GM12878 (cell line): Measurements from ENCODE around the gene ERN1. TPM values are rescaled to one million over a fixed set of nuclear protein-coding genes. Genes with fewer than 3 reads are reported as not detected.

Experiments
- ATAC-seq: fragments of 200-7000 bp; cut with Tn5 transposase; 3 replicates; pipeline ENCODE4 v1.9.1; 2020; ENCODE audit warnings: mild to moderate bottlenecking, moderate library complexity
- BruUV-seq: library from RNA; stranded (reverse); fragments of 400-500 nt; replicated peaks from 2 replicates; lab custom pipeline; 2021; lab: Mats Ljungman, UMichigan
- CTCF ChIA-PET: fragments of 300-600 bp; sonication (Branson Sonifier 250); formaldehyde crosslinking; extraction: SDS; loops from one replicate; lab custom pipeline; 2021; ENCODE audit warnings: inconsistent platforms; lab: Yijun Ruan, JAX
- POLR2A ChIA-PET: fragments of 350-600 bp; formaldehyde crosslinking; extraction: SDS; loops from one replicate; lab custom pipeline; 2021; ENCODE audit warnings: inconsistent platforms; lab: Charles Lee
- RAD21 ChIA-PET: fragments of 300-600 bp; sonication (Branson Sonifier 250); formaldehyde crosslinking; loops from one replicate; lab custom pipeline; 2023; ENCODE audit warnings: antibody characterized with exemption; ENCODE audit not compliant: unreplicated experiment; lab: Charles Lee
- SMC1A ChIA-PET: fragments of 300-600 bp; sonication (Branson Sonifier 250); formaldehyde crosslinking; loops from one replicate; lab custom pipeline; 2023; ENCODE audit not compliant: unreplicated experiment, uncharacterized antibody; lab: Charles Lee
- DNase-seq: peaks from one replicate; pipeline ENCODE4 v3.0.0-alpha.2; 2011; ENCODE audit warnings: low read depth, low spot score
- FAIRE-seq: peaks from 3 replicates; lab custom pipeline; 2011; peaks lifted over from hg19 to GRCh38; lab: Jason Lieb, UNC
- H2AFZ ChIP-seq: 2 replicates; pipeline ENCODE4 v1.6.0; 2011; ENCODE audit warnings: low read depth, low read length, control low read depth; ENCODE audit not compliant: control insufficient read depth
- H3K27ac ChIP-seq: 2 replicates; pipeline ENCODE4 v1.5.1; 2011; ENCODE audit warnings: control low read depth; ENCODE audit not compliant: control insufficient read depth, insufficient read depth
- H3K27me3 ChIP-seq, 2 experiments: replicated peaks in 1 of 2; 2 replicates each; pipeline versions ENCODE4 v1.6.0 to v1.6.1; 2011; ENCODE audit warnings: low read length in 1 of 2; ENCODE audit not compliant: control insufficient read depth in 2 of 2, insufficient read depth in 2 of 2
- H3K36me3 ChIP-seq, 2 experiments: 2 replicates each; pipeline ENCODE4 v1.5.1; 2011; ENCODE audit warnings: low read length in 1 of 2; ENCODE audit not compliant: control insufficient read depth in 2 of 2, insufficient read depth in 2 of 2
- H3K4me1 ChIP-seq: 2 replicates; pipeline ENCODE4 v1.6.1; 2011; ENCODE audit warnings: mild to moderate bottlenecking, low read length, moderate library complexity, mixed read lengths; ENCODE audit not compliant: control insufficient read depth, insufficient read depth
- H3K4me2 ChIP-seq: 2 replicates; pipeline ENCODE4 v1.6.0; 2011; ENCODE audit warnings: control low read depth; ENCODE audit not compliant: control insufficient read depth, insufficient read depth
- H3K4me3 ChIP-seq: fragments of 200-600 bp; sonication (generic); 2 replicates; pipeline ENCODE4 v1.5.1; 2016
- H3K79me2 ChIP-seq: 2 replicates; pipeline ENCODE4 v1.6.0; 2011; ENCODE audit warnings: low read length; ENCODE audit not compliant: control insufficient read depth, insufficient read depth
- H3K9ac ChIP-seq: 2 replicates; pipeline ENCODE4 v1.8.0; 2011; ENCODE audit warnings: low read length, control low read depth, mixed read lengths; ENCODE audit not compliant: control insufficient read depth, insufficient read depth
- H3K9me3 ChIP-seq: replicated peaks from 3 replicates; pipeline ENCODE4 v1.5.1; 2011; ENCODE audit warnings: mild to moderate bottlenecking, low read length; ENCODE audit not compliant: control insufficient read depth, insufficient read depth
- H4K20me1 ChIP-seq: 2 replicates; pipeline ENCODE4 v1.6.0; 2011; ENCODE audit not compliant: control insufficient read depth, insufficient read depth
- EZH2 ChIP-seq: IDR thresholded peaks from 2 replicates; pipeline ENCODE4 v1.6.1; 2012; ENCODE audit warnings: low read depth, mild to moderate bottlenecking, control low read depth, inconsistent platforms, low read length, borderline replicate concordance; ENCODE audit not compliant: control insufficient read depth
- FOXM1 ChIP-seq: IDR thresholded peaks from 2 replicates; pipeline ENCODE4 v1.6.1; 2012; ENCODE audit warnings: low read depth, mild to moderate bottlenecking, inconsistent platforms, low read length, moderate library complexity
- HCFC1 ChIP-seq: fragments of 150-350 bp; IDR thresholded peaks from 2 replicates; pipeline ENCODE4 v1.6.1; 2014; ENCODE audit warnings: low read length
- HDAC6 ChIP-seq: fragments of 200-600 bp; sonication (generic); IDR thresholded peaks from one replicate; pipeline ENCODE4 v1.8.0; 2017; ENCODE audit warnings: antibody characterized with exemption; ENCODE audit not compliant: unreplicated experiment
- IKZF1 ChIP-seq: fragments of 450-650 bp; conservative IDR thresholded peaks from 2 replicates; pipeline ENCODE4 v1.6.1; 2017; ENCODE audit warnings: antibody characterized with exemption, mild to moderate bottlenecking
- JUNB ChIP-seq: IDR thresholded peaks from 2 replicates; pipeline ENCODE4 v1.6.1; 2016; ENCODE audit warnings: antibody characterized with exemption, mild to moderate bottlenecking
- MTA3 ChIP-seq: IDR thresholded peaks from 2 replicates; pipeline ENCODE4 v1.6.1; 2012; ENCODE audit warnings: low read length, inconsistent platforms, borderline replicate concordance
- RAD21 ChIP-seq: IDR thresholded peaks from 2 replicates; pipeline ENCODE4 v1.6.1; 2011; ENCODE audit warnings: mild to moderate bottlenecking, low read depth, low read length, moderate library complexity; ENCODE audit not compliant: insufficient read depth
- RB1 ChIP-seq: fragments of 450-650 bp; formaldehyde crosslinking; IDR thresholded peaks from 2 replicates; pipeline ENCODE4 v1.6.1; 2017; ENCODE audit warnings: mild to moderate bottlenecking, borderline replicate concordance
- RBBP5 ChIP-seq: fragments of 200-600 bp; sonication (generic); conservative IDR thresholded peaks from 2 replicates; pipeline ENCODE4 v1.6.1; 2016
- SIX5 ChIP-seq: IDR thresholded peaks from 2 replicates; pipeline ENCODE4 v1.6.1; 2011; ENCODE audit warnings: mild to moderate bottlenecking, low read depth, low read length, moderate library complexity; ENCODE audit not compliant: severe bottlenecking
- SREBF2 ChIP-seq: IDR thresholded peaks from 2 replicates; pipeline ENCODE4 v1.6.1; 2012; ENCODE audit warnings: mild to moderate bottlenecking, low read length
- ZNF384 ChIP-seq: IDR thresholded peaks from 2 replicates; pipeline ENCODE4 v1.6.1; 2012; ENCODE audit warnings: low read depth, mild to moderate bottlenecking, low read length, improper control_type of control experiment, borderline replicate concordance
- WGBS: methylation state at CpG from one replicate; pipeline ENCODE4 v1.1.6; 2016; ENCODE audit warnings: low lambda C conversion rate; ENCODE audit not compliant: insufficient replicate concordance, insufficient coverage; ENCODE audit errors: missing lambda C conversion rate; 5-methylcytosine and 5-hydroxymethylcytosine counted together
- in situ Hi-C: fragments of 300-500 bp; cut with MboI; formaldehyde crosslinking; loops from 9 replicates; pipeline ENCODE4 v1.14.3; 2018; ENCODE audit warnings: mixed read lengths
- intact Hi-C: fragments of 100-400 bp; cut with micrococcal nuclease; formaldehyde crosslinking; loops from one replicate; pipeline ENCODE4 v1.14.2; 2022; ENCODE audit not compliant: unreplicated experiment
- polyA plus RNA-seq, 11 experiments: library from polyadenylated mRNA; depleted of rRNA in 4 of 11; unstranded in 6 of 11; stranded (reverse) in 5 of 11; fragments of >200 nt; fragmentation: Nextera tagmentation in 4 of 11; fragmentation: Illumina TruSeq in 1 of 11; extraction: Ambion mirVana in 4 of 11; extraction: Trizol in 1 of 11; gene quantifications; 1 replicate in 1 of 11; 2 replicates in 10 of 11; pipeline versions ENCODE4 v1.2.1 to v1.2.3, GENCODE V29; 2011 to 2016; ENCODE audit warnings: inconsistent platforms in 2 of 11, missing spikeins in 2 of 11, low read depth in 1 of 11
- total RNA-seq, 4 experiments: library from RNA; depleted of rRNA in 3 of 4; stranded (reverse); fragments of >200 nt in 3 of 4; fragmentation: Illumina TruSeq in 1 of 4; extraction: Trizol in 1 of 4; gene quantifications; 2 replicates each; pipeline versions ENCODE4 v1.2.1 to v1.2.3, GENCODE V29; 2013 to 2021
- TF ChIP-seq, protein P1 (sequence below): fragments of 150-350 bp; IDR thresholded peaks from 2 replicates; pipeline ENCODE4 v1.6.1; 2014; ENCODE audit warnings: mild to moderate bottlenecking, low read depth, low read length
- TF ChIP-seq, protein P2 (sequence below): fragments of 450-650 bp; IDR thresholded peaks from 2 replicates; pipeline ENCODE4 v1.6.1; 2018; ENCODE audit warnings: borderline replicate concordance, mild to moderate bottlenecking; ENCODE audit not compliant: partially characterized antibody

ERN1 gene
- total and polyA plus RNA-seq, 10 of the 15 experiments (the other 5 are each of a cell fraction or from before 2014, with no cell fraction given), result 2.6 to 19.2 (median 7.6) TPM

DNA sequence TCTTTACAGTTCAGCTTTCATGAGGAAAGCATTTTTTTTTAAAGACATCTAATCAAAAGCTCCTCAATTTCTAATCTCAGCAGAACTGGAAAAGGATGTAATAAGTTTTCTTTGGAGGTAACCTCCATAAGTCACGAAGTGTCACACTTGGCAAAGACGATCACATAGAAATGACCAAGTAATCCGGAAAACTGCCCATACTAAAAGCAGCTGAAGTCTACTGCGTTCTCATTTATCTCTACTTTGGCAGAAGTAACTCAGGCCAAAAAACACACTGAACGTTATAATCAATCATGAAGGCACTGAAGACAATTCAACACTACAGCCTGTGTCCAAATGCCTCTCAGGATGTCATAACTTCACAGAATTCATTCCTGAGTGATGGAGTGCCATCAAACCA lies 39.8 kb downstream of the ERN1 start:
- H4K20me1 ChIP-seq, result no peaks in the 10 kb centered on the region
- ChIA-PET CTCF (interaction anchor here (0.8 to 1.6 kb wide), 6 partner anchors 11 to 61 kb away, joined by 3 to 5 read pairs (median 3); no protein-coding TSS in a partner anchor), SMC1A (interaction anchor here (1.5 to 4.2 kb wide), 2 partner anchors 15 to 34 kb away, joined by 4 to 23 read pairs; no protein-coding TSS in a partner anchor), RAD21 (no interaction called here), POLR2A (interaction anchor here (0.8 to 0.9 kb wide), 2 partner anchors 16 to 41 kb away, joined by 3 read pairs; no protein-coding TSS in a partner anchor)
- no peaks in the 10 kb centered on the region; the same call in none of the 2 replicates for H3K79me2 ChIP-seq
- H3K36me3 ChIP-seq, result no peaks in the 10 kb centered on the region
- WGBS, result 87% methylated on average over 5 of the region's 5 CpGs
- no peak overlapping the region for H3K27ac ChIP-seq
- in situ Hi-C loops (no loop called here), intact Hi-C loops (no loop called here)
- H3K27me3 ChIP-seq, result no peaks in the 10 kb centered on the region
- H3K4me2 ChIP-seq, result no peak overlapping the region; the same call in 1 of the 2 replicates
- peaks cover 34% of the 10 kb centered on the region for H3K4me1 ChIP-seq
- no peak overlapping the region for H2AFZ ChIP-seq
- FAIRE-seq, result no peak
- TF ChIP-seq, protein P1, sequence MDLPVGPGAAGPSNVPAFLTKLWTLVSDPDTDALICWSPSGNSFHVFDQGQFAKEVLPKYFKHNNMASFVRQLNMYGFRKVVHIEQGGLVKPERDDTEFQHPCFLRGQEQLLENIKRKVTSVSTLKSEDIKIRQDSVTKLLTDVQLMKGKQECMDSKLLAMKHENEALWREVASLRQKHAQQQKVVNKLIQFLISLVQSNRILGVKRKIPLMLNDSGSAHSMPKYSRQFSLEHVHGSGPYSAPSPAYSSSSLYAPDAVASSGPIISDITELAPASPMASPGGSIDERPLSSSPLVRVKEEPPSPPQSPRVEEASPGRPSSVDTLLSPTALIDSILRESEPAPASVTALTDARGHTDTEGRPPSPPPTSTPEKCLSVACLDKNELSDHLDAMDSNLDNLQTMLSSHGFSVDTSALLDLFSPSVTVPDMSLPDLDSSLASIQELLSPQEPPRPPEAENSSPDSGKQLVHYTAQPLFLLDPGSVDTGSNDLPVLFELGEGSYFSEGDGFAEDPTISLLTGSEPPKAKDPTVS, result no peak
- TF ChIP-seq, protein P2, sequence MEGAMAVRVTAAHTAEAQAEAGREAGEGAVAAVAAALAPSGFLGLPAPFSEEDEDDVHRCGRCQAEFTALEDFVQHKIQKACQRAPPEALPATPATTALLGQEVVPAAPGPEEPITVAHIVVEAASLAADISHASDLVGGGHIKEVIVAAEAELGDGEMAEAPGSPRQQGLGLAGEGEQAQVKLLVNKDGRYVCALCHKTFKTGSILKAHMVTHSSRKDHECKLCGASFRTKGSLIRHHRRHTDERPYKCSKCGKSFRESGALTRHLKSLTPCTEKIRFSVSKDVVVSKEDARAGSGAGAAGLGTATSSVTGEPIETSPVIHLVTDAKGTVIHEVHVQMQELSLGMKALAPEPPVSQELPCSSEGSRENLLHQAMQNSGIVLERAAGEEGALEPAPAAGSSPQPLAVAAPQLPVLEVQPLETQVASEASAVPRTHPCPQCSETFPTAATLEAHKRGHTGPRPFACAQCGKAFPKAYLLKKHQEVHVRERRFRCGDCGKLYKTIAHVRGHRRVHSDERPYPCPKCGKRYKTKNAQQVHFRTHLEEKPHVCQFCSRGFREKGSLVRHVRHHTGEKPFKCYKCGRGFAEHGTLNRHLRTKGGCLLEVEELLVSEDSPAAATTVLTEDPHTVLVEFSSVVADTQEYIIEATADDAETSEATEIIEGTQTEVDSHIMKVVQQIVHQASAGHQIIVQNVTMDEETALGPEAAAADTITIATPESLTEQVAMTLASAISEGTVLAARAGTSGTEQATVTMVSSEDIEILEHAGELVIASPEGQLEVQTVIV, result no peak
- no peak for TF ChIP-seq RBBP5
- no peak for TF ChIP-seq SIX5
- no peak for TF ChIP-seq EZH2
- no peak for TF ChIP-seq SREBF2
- no peak for TF ChIP-seq RB1
- no peak for TF ChIP-seq HDAC6
- no peak for TF ChIP-seq RAD21
- TF ChIP-seq ZNF384, result no peak
- no peak for TF ChIP-seq FOXM1
- TF ChIP-seq IKZF1, result no peak
- no peak for TF ChIP-seq HCFC1
- no peak for TF ChIP-seq JUNB
- TF ChIP-seq MTA3, result no peak
- TF ChIP-seq, all 136 proteins: peak for 0
- no peaks in the 10 kb centered on the region for H3K9me3 ChIP-seq
- DNase-seq, result no peak
- no peak overlapping the region for H3K4me3 ChIP-seq
- no peak for ATAC-seq
- H3K9ac ChIP-seq, result no peak overlapping the region
- BruUV-seq, result no TSS peak
